ENCODE measurements around the gene ATG13.

- TF ChIP-seq POLR2A (IDR thresholded peaks at IDR 0.05; ENCODE audit: low read depth, low read length), result no peak
- TF ChIP-seq NFE2L2 (IDR thresholded peaks at IDR 0.05; ENCODE audit: low read depth, low read length), result no peak
- no peak for TF ChIP-seq CTCF (conservative IDR thresholded peaks at IDR 0.05; ENCODE audit: low read depth, low read length)
- TF ChIP-seq MXI1 (IDR thresholded peaks at IDR 0.05; ENCODE audit: borderline replicate concordance, low read depth, low read length), result no peak
- TF ChIP-seq RAD21 (IDR thresholded peaks at IDR 0.05; ENCODE audit: low read length), result no peak
- no peak for TF ChIP-seq MAFK (IDR thresholded peaks at IDR 0.05; ENCODE audit: low read depth, low read length)
- TF ChIP-seq SMC3 (IDR thresholded peaks at IDR 0.05; ENCODE audit: low read depth, low read length), result no peak
Measured at GRCh38 chr11:46678741-46679130, 61.4 kb downstream of the ATG13 start.

Data from IMR-90 (cell line).